SU-DHL-6 (cell line): Measurements from ENCODE around the gene IRF7.

Experiments used
- CTCF ChIP-seq: fragments of 200-600 bp; sonication (generic); IDR thresholded peaks from one replicate; pipeline ENCODE4 v1.5.1; 2017; ENCODE audit warnings: antibody characterized with exemption, mild to moderate bottlenecking, low read length, moderate library complexity; ENCODE audit not compliant: insufficient read depth, poor library complexity, severe bottlenecking
- EZH2phosphoT487 ChIP-seq: fragments of 200-600 bp; sonication (generic), shearing (Covaris generic); conservative IDR thresholded peaks from 2 replicates; pipeline ENCODE4 v1.6.1; 2018; ENCODE audit warnings: mild to moderate bottlenecking, antibody characterized with exemption, low read length, moderate library complexity, mixed read lengths

GRCh38 chr11:624705-625635, 9.2 kb upstream of the IRF7 start, which contains the start of gene CDHR5:
- TF ChIP-seq CTCF (no peak), EZH2phosphoT487 (no peak)
